ENCODE results near the gene CACNA2D3. TPM values are rescaled to one million over a fixed set of nuclear protein-coding genes. Genes with fewer than 3 reads are reported as not detected.

The CACNA2D3 gene
- total RNA-seq, 1 donor from 2014 or later: 0.70 TPM

GRCh38 chr3:54321520-54321919 lies 199.2 kb downstream of the CACNA2D3 start:
- TF ChIP-seq, protein P1, sequence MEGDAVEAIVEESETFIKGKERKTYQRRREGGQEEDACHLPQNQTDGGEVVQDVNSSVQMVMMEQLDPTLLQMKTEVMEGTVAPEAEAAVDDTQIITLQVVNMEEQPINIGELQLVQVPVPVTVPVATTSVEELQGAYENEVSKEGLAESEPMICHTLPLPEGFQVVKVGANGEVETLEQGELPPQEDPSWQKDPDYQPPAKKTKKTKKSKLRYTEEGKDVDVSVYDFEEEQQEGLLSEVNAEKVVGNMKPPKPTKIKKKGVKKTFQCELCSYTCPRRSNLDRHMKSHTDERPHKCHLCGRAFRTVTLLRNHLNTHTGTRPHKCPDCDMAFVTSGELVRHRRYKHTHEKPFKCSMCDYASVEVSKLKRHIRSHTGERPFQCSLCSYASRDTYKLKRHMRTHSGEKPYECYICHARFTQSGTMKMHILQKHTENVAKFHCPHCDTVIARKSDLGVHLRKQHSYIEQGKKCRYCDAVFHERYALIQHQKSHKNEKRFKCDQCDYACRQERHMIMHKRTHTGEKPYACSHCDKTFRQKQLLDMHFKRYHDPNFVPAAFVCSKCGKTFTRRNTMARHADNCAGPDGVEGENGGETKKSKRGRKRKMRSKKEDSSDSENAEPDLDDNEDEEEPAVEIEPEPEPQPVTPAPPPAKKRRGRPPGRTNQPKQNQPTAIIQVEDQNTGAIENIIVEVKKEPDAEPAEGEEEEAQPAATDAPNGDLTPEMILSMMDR (IDR thresholded peaks at IDR 0.05; ENCODE audit: insufficient read depth, low read depth, low read length): no peak
- TF ChIP-seq EZH2 (IDR thresholded peaks at IDR 0.05; ENCODE audit: insufficient read depth, low read length): no peak
- no peaks in the 10 kb centered on the region for H4K20me1 ChIP-seq (ENCODE audit: insufficient read depth, low read length)
- no peak overlapping the region for H3K9ac ChIP-seq (ENCODE audit: low read length)
- no peaks in the 10 kb centered on the region for H3K4me1 ChIP-seq (ENCODE audit: insufficient read depth, low read length)
- Mint-ChIP-seq H3K27me3 (ENCODE audit: low read depth, unreplicated experiment) (peaks cover 8% of the 10 kb centered on the region), H3K27ac (ENCODE audit: unreplicated experiment) (no peak overlapping the region), H3K4me1 (ENCODE audit: low read depth, unreplicated experiment) (no peaks in the 10 kb centered on the region), H3K9me3 (ENCODE audit: unreplicated experiment) (peaks cover 3% of the 10 kb centered on the region), H3K36me3 (ENCODE audit: low read depth, unreplicated experiment) (no peaks in the 10 kb centered on the region), H3K4me3 (ENCODE audit: unreplicated experiment) (no peak overlapping the region)
- H3K36me3 ChIP-seq (ENCODE audit: insufficient read depth, low read length): no peaks in the 10 kb centered on the region
- no peak for DNase-seq (ENCODE audit: low read depth)
- H2AFZ ChIP-seq (ENCODE audit: low read depth, low read length): no peak overlapping the region
- no peak overlapping the region for H3K4me2 ChIP-seq (ENCODE audit: low read length)
- H3K4me3 ChIP-seq (ENCODE audit: insufficient read depth, low read depth, low read length): no peak overlapping the region
- no peak overlapping the region for H3K27ac ChIP-seq (ENCODE audit: low read depth, low read length)
- FAIRE-seq: no peak
- no peaks in the 10 kb centered on the region for H3K79me2 ChIP-seq (ENCODE audit: insufficient read depth, low read length)
- no peaks in the 10 kb centered on the region for H3K27me3 ChIP-seq (ENCODE audit: insufficient read depth, low read length)
- H3K9me3 ChIP-seq (ENCODE audit: insufficient read depth, low read depth, low read length): no peaks in the 10 kb centered on the region

DNA sequence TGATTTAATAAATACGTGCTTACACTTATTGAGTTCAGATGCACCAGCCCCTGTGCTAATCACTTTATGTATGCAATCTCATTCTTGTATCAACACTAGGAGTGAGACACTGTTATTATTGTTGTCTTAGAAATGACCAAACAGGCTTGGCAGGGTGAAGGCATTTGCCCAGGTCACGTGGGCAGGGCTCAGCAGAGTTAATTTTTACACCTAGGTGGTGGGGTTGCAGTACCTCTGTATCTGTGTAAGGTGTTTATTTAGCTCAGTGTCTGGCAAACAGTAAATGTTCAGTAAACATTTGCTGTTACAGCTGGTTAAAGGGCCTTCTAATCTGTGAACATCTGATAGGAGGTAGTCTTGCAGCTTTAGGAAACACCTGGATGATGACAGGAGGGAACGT lies 200.0 kb downstream of the CACNA2D3 start:
- Histone ChIP-seq H3K4me3 (ENCODE audit: insufficient read depth, low read depth, low read length) (no peak overlapping the region), H3K9ac (ENCODE audit: low read length) (no peak overlapping the region), H3K36me3 (ENCODE audit: insufficient read depth, low read length) (no peaks in the 10 kb centered on the region), H3K4me1 (ENCODE audit: insufficient read depth, low read length) (no peaks in the 10 kb centered on the region), H3K9me3 (ENCODE audit: insufficient read depth, low read depth, low read length) (peaks cover 3% of the 10 kb centered on the region), H4K20me1 (ENCODE audit: insufficient read depth, low read length) (no peaks in the 10 kb centered on the region), H2AFZ (ENCODE audit: low read depth, low read length) (no peak overlapping the region), H3K79me2 (ENCODE audit: insufficient read depth, low read length) (no peaks in the 10 kb centered on the region), H3K27ac (ENCODE audit: low read depth, low read length) (no peak overlapping the region), H3K4me2 (ENCODE audit: low read length) (no peak overlapping the region), H3K27me3 (ENCODE audit: insufficient read depth, low read length) (no peaks in the 10 kb centered on the region)
- TF ChIP-seq EZH2 (IDR thresholded peaks at IDR 0.05; ENCODE audit: insufficient read depth, low read length): no peak
- TF ChIP-seq, protein P1 (IDR thresholded peaks at IDR 0.05; ENCODE audit: insufficient read depth, low read depth, low read length): no peak
- no peaks in the 10 kb centered on the region for H3K36me3 Mint-ChIP-seq (ENCODE audit: low read depth, unreplicated experiment)
- DNase-seq (ENCODE audit: low read depth) (no peak), FAIRE-seq (no peak)
- no peak overlapping the region for H3K27ac Mint-ChIP-seq (ENCODE audit: unreplicated experiment)
- peaks cover 10% of the 10 kb centered on the region for H3K27me3 Mint-ChIP-seq (ENCODE audit: low read depth, unreplicated experiment)
- H3K4me3 Mint-ChIP-seq (ENCODE audit: unreplicated experiment): no peak overlapping the region
- peaks cover 2% of the 10 kb centered on the region for H3K9me3 Mint-ChIP-seq (ENCODE audit: unreplicated experiment)
- H3K4me1 Mint-ChIP-seq (ENCODE audit: low read depth, unreplicated experiment): no peaks in the 10 kb centered on the region

GRCh38 chr3:54324103-54324502 lies 201.8 kb downstream of the CACNA2D3 start:
- no peak for TF ChIP-seq EZH2 (IDR thresholded peaks at IDR 0.05; ENCODE audit: insufficient read depth, low read length)
- TF ChIP-seq, protein P1 (IDR thresholded peaks at IDR 0.05; ENCODE audit: insufficient read depth, low read depth, low read length): no peak
- Histone ChIP-seq H3K27ac (ENCODE audit: low read depth, low read length) (no peak overlapping the region), H3K79me2 (ENCODE audit: insufficient read depth, low read length) (no peaks in the 10 kb centered on the region), H4K20me1 (ENCODE audit: insufficient read depth, low read length) (no peaks in the 10 kb centered on the region), H3K27me3 (ENCODE audit: insufficient read depth, low read length) (no peaks in the 10 kb centered on the region), H2AFZ (ENCODE audit: low read depth, low read length) (no peak overlapping the region), H3K9ac (ENCODE audit: low read length) (no peak overlapping the region), H3K4me2 (ENCODE audit: low read length) (no peak overlapping the region), H3K9me3 (ENCODE audit: insufficient read depth, low read depth, low read length) (peaks cover 3% of the 10 kb centered on the region), H3K4me1 (ENCODE audit: insufficient read depth, low read length) (no peaks in the 10 kb centered on the region), H3K4me3 (ENCODE audit: insufficient read depth, low read depth, low read length) (no peak overlapping the region), H3K36me3 (ENCODE audit: insufficient read depth, low read length) (no peaks in the 10 kb centered on the region)
- H3K4me3 Mint-ChIP-seq (ENCODE audit: unreplicated experiment): no peak overlapping the region
- H3K36me3 Mint-ChIP-seq (ENCODE audit: low read depth, unreplicated experiment): no peaks in the 10 kb centered on the region
- H3K4me1 Mint-ChIP-seq (ENCODE audit: low read depth, unreplicated experiment): no peaks in the 10 kb centered on the region
- DNase-seq (ENCODE audit: low read depth) (no peak), FAIRE-seq (no peak)
- H3K27ac Mint-ChIP-seq (ENCODE audit: unreplicated experiment): no peak overlapping the region
- H3K27me3 Mint-ChIP-seq (ENCODE audit: low read depth, unreplicated experiment): peaks cover 10% of the 10 kb centered on the region
- peaks cover 2% of the 10 kb centered on the region for H3K9me3 Mint-ChIP-seq (ENCODE audit: unreplicated experiment)
